GM18517 (cell line): Measurements from ENCODE around the gene PLN.
A peak's percentile ranks its signal among the peaks of the same experiment; 100 is the strongest.

Experiments used
- ATAC-seq: cut with Tn5 transposase; IDR thresholded peaks from one replicate; pipeline ENCODE4 v1.9.1; 2021; ENCODE audit warnings: mild to moderate bottlenecking, moderate library complexity; ENCODE audit not compliant: unreplicated experiment

PLN gene

DNA sequence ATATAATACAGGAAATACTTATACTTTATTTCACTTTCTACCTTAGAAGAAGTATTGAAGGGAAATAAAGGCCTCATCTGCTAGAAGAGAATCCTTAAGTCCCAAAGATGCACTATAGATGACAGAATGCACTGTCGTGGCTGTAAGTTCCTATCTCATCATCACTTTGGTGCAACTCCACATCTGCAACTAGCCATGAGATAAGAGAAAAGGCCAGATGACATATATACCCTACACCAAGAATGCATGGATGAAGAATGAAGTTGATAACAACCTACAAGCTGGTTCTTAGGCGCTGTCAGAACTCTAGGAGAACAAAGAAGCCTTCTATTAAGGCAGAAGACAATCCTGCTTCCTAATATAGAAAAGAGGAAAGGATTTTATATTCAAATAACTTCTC lies 11.6 kb upstream of the PLN start:
- ATAC-seq = no peak

GRCh38 chr6:118537574-118537973 lies 10.5 kb upstream of the PLN start:
- no peak for ATAC-seq

DNA sequence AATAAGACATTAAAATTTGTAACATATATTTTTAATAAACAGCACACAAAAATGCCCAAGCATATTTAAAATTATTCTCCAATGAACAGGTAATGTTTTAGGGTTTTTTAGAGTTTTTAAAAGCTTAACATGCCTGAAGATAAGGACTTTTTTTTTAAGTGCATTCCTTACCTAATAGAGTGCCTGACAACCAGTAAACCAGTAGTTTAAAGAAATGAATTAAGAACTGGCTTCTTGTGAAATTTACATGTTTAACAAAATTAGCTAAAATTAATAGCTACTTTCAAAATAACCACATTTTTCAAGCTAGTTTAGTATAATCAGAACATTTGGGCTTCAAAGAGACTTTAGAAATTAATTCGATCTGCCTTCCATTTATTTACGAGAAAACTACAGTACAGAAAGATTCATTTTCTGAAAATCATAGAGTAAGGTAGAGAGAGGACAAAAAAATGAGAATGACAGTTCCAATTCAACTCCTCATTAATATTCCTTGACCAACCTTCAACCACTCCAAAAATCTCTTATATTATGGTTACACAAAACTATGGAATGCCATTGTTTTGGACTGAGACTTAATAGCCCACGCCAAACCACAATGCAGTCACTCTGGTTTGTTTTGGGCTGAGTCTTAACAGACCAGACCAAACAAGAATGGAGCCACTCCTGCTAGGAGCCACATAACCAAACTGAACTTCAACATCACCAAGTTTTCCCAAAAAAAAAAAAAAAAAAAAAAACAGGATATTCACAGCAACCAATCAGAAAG lies 5.7 kb upstream of the PLN start:
- ATAC-seq = no peak

DNA sequence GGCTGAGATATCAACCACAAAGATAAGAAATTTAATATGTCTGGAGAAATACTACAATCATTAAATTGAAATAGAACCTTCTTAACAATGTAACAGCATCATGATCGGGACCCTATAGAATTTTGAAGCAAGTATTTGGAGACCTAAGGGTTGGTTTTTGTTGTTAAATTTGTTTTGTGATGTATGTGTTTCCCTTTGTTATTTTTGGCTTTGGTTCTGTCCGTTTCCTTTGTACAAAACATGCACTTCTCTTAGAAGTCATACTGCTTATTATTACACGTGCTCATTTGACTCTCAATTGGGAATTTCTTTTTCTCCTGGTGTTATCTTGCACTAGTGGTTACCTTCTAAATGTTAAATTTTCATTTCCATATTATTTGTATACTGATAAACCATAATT lies 4.0 kb upstream of the PLN start:
- no peak for ATAC-seq

DNA sequence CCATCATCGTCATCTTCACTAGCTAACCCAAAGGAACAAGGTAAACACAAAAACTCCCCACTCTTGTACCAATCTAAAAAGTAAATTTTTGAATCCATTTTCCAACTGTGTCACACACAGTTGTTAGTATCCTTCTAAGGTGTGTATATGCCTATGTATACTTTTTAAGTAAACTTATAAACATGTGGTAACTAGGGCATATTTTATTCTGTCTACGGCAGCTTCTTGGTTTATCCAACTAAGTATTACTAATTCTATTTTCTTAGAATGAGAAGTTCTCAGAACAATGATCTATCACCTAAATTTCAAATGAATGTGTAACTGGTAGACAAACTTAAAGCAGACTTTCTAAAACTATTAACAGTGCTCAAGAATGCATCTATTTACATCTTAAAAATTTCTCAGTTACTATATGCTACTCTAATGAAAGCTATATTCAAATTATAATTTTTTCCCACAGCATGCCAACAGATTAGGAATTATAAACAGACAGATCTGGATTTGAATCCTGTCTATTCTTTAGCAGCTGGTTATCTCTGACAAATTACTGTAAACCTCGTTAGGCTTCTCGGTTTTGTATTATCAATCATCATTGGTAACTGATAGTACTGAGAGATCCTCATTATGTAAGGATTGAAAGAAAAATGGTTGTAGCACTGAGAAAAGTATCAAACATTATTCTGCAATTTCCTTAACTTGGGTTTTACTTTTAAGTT lies 1.8 kb upstream of the PLN start:
- ATAC-seq = no peak

GRCh38 chr6:118546880-118547218 lies 1.2 kb upstream of the PLN start:
- ATAC-seq = no peak

- no peak for ATAC-seq
Observed at GRCh38 chr6:118548613-118549012, 517 bp downstream of the PLN start.

DNA sequence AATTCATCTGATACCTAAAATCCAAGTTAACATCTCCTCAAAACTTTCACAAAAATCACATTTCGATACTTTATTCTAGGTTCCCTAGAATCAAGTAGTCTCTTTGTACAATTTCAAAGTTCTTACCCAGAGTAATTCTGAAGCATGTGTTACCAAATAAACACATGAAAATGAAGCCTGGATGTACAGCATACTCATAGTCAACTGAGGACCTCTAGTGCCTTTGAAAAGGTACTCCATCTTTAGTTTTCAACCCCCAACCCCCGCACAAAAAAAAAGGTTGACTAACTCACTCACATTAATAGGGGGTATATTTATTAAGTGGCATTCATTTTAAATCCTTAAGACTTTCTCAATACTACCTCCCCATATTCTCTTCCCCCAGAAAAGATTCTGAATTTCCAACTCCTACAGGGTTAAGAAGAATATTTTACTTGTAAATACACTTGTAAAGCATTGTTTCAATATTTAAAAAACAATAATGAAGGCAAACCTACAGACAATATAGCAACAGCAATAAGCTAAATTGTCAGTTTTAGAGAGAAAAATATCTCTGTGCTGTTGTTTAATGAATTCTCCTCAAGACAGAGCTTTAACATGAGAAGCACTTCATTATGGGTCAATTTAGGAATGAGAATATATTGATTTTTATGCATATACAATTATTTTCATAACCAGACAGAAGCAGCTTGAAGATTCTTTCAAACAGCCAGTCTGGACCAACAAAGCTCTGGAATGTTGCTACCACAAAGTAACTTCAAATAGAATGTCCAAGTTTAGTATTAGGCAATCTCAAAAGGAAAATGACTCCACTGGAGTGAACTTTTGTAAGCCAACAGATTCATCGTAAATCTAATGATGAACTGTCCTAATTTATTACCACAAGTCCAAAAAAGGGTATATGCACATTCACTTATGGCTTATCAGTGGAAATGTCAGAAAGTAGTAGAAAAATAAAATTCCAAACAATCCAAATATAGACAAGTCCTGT lies 3.3 kb downstream of the PLN start:
- peak; percentile 92 for ATAC-seq

GRCh38 chr6:118553132-118553531 lies 5.0 kb downstream of the PLN start:
- no peak for ATAC-seq

DNA sequence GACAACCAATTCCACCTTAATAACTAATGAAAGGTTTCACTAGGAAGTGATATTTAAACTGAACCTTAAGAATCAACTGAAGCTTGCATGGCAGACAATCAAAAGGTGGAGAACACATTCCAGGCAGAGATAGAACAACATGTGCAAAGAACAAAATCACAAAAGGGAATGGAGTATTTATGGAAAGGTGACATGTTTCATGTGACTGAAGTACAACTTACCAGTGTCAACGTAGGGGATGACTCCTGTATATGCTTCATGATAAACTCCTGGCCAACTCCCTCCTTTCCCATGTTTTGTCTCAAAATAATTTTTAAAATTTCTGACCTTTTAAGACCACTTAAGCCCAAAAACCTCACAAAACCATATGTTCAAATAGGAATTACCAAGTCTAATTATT lies 6.6 kb downstream of the PLN start:
- ATAC-seq = no peak

GRCh38 chr6:118558464-118559217 lies 10.5 kb downstream of the PLN start:
- peak; percentile 44 for ATAC-seq

GRCh38 chr6:118559659-118560058 lies 11.6 kb downstream of the PLN start:
- ATAC-seq = peak; percentile 67

DNA sequence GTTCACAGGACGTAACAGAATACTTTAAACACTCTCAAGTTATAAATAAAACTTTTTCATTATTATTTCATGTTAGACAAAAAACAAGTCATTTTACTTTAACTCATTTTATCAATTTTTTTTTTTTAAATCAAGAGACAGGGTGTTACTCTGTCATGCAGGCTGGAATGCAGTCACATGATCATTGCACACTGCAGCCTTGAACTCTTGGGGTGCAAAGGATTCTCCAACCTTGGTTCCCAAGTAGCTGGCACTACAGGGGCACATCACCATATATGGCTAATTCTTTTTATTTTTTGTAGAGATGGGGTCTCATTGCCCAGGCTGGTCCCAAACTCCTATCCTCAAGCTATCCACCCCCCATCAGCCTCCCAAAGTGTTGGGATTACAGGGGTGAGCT lies 14.2 kb downstream of the PLN start:
- no peak for ATAC-seq

- no peak for ATAC-seq
Observed at GRCh38 chr6:118562959-118563358, 14.9 kb downstream of the PLN start.

DNA sequence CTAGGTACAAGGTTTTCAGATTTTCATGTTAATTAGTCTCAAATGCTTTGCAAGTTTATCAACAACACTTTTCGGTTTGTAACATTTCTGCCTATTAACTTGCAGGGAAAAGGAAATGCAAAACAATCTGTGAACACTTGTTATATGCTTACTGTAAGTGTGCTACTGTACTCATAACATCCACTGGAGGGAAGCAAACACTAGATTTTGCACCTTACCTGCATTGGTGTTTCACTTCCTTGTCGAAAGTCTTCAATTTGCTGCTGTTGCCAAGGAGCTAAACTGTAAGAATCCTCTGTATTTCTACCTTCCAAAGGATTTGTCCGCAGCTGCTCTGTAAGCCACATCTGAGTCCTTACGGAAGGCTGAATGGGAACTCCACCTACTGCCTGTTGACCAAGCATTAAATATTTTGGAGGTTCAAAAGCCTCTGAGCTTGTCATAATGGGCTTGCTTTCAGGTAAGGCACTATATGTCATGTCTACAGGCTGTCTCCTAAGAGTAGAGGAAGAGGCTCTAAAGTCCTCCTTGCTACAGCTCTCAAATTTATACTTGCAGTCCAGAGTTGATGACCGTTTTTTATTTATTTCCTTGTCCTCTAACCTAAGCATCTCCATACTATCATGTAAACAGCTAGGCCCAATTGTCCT lies 17.3 kb downstream of the PLN start:
- peak; percentile 99 for ATAC-seq

- ATAC-seq = no peak
Observed at GRCh38 chr6:118567974-118568373, 19.9 kb downstream of the PLN start.

GRCh38 chr6:118569498-118569897 lies 21.4 kb downstream of the PLN start:
- no peak for ATAC-seq

GRCh38 chr6:118571121-118571520 lies 23.0 kb downstream of the PLN start:
- no peak for ATAC-seq

GRCh38 chr6:118574051-118574865 lies 26.2 kb downstream of the PLN start:
- ATAC-seq = no peak
